Neural cell (in vitro differentiated cells): ENCODE measurements around the gene ASIC5. TPM values are rescaled to one million over a fixed set of nuclear protein-coding genes. Genes with fewer than 3 reads are reported as not detected.

Experiments used
- H2AFZ ChIP-seq: fragments of 200-600, 300-800 bp; sonication (generic), shearing (Covaris generic); 2 replicates; pipeline ENCODE4 v1.6.0; 2014; ENCODE audit warnings: low read depth, mild to moderate bottlenecking, antibody characterized with exemption, low read length, moderate library complexity
- H3F3A ChIP-seq: fragments of 200-600 bp; shearing (Covaris generic); 2 replicates; pipeline ENCODE4 v1.6.1; 2016; ENCODE audit warnings: mild to moderate bottlenecking, moderate library complexity, mixed read lengths, antibody characterized with exemption, low read length; ENCODE audit not compliant: insufficient read depth, poor library complexity, severe bottlenecking
- H3K27ac ChIP-seq: fragments of 200-600, 300-800 bp; sonication (generic), shearing (Covaris generic); 2 replicates; pipeline ENCODE4 v1.5.1; 2014; ENCODE audit warnings: mild to moderate bottlenecking, low read length, moderate library complexity
- H3K27me3 ChIP-seq: fragments of 300-800, 200-600 bp; sonication (generic), shearing (Covaris generic); 2 replicates; pipeline ENCODE4 v1.6.0; 2014; ENCODE audit warnings: mild to moderate bottlenecking, low read depth, low read length, moderate library complexity; ENCODE audit not compliant: insufficient read depth
- H3K36me3 ChIP-seq: fragments of 300-800, 200-600 bp; sonication (generic), shearing (Covaris generic); 2 replicates; pipeline ENCODE4 v1.5.1; 2014; ENCODE audit warnings: mild to moderate bottlenecking, antibody characterized with exemption, low read length, moderate library complexity; ENCODE audit not compliant: insufficient read depth
- H3K4me2 ChIP-seq: fragments of 300-800, 200-600 bp; sonication (generic), shearing (Covaris generic); 2 replicates; pipeline ENCODE4 v1.6.0; 2014; ENCODE audit warnings: mild to moderate bottlenecking, low read length
- H3K4me3 ChIP-seq: fragments of 300-800, 200-600 bp; sonication (generic), shearing (Covaris generic); 2 replicates; pipeline ENCODE4 v1.5.1; 2014; ENCODE audit warnings: mild to moderate bottlenecking, low read length, moderate library complexity
- H3K79me2 ChIP-seq: fragments of 200-600 bp; shearing (Covaris generic); replicated peaks from 2 replicates; pipeline ENCODE4 v1.6.0; 2014; ENCODE audit warnings: mild to moderate bottlenecking, low read length, moderate library complexity; ENCODE audit not compliant: insufficient read depth
- H3K9ac ChIP-seq: fragments of 300-800, 200-600 bp; sonication (generic), shearing (Covaris generic); 2 replicates; pipeline ENCODE4 v1.6.1; 2016; ENCODE audit warnings: mild to moderate bottlenecking, low read length, mixed read lengths
- H3K9me2 ChIP-seq: fragments of 200-600 bp; shearing (Covaris generic); 2 replicates; pipeline ENCODE4 v1.6.1; 2016; ENCODE audit warnings: mild to moderate bottlenecking, low read length, mixed read lengths; ENCODE audit not compliant: insufficient read depth
- H3K9me3 ChIP-seq: fragments of 200-600, 300-800 bp; sonication (generic), shearing (Covaris generic); 2 replicates; pipeline ENCODE4 v1.6.1; 2016; ENCODE audit warnings: mild to moderate bottlenecking, mixed run types, low read length, moderate library complexity, mixed read lengths
- H4K20me1 ChIP-seq: fragments of 200-600 bp; shearing (Covaris generic); 2 replicates; pipeline ENCODE4 v1.6.1; 2016; ENCODE audit warnings: mild to moderate bottlenecking, mixed run types; ENCODE audit not compliant: insufficient read depth
- EP300 ChIP-seq: fragments of 450-650 bp; conservative IDR thresholded peaks from 2 replicates; pipeline ENCODE4 v1.6.1; 2014; ENCODE audit warnings: antibody characterized with exemption, mild to moderate bottlenecking, moderate library complexity; ENCODE audit not compliant: poor library complexity, severe bottlenecking
- EZH2 ChIP-seq: fragments of 200-600, 300-800 bp; shearing (Covaris generic), sonication (generic); IDR thresholded peaks from 2 replicates; pipeline ENCODE4 v1.6.1; 2014; ENCODE audit warnings: antibody characterized with exemption, low read length, borderline replicate concordance, mild to moderate bottlenecking; ENCODE audit not compliant: insufficient read depth, poor library complexity, severe bottlenecking
- MXI1 ChIP-seq: fragments of 450-650 bp; conservative IDR thresholded peaks from 2 replicates; pipeline ENCODE4 v1.6.1; 2014; ENCODE audit warnings: antibody characterized with exemption, mild to moderate bottlenecking; ENCODE audit not compliant: poor library complexity, severe bottlenecking
- POLR2AphosphoS5 ChIP-seq: IDR thresholded peaks from 2 replicates; pipeline ENCODE4 v1.6.1; 2012
- RAD21 ChIP-seq: fragments of 450-650 bp; conservative IDR thresholded peaks from 2 replicates; pipeline ENCODE4 v1.6.1; 2014; ENCODE audit warnings: antibody characterized with exemption, mild to moderate bottlenecking, moderate library complexity
- REST ChIP-seq: IDR thresholded peaks from 2 replicates; pipeline ENCODE4 v1.6.1; 2012; ENCODE audit warnings: borderline replicate concordance
- SMC3 ChIP-seq: fragments of 450-650 bp; conservative IDR thresholded peaks from 2 replicates; pipeline ENCODE4 v1.6.1; 2014; ENCODE audit warnings: antibody characterized with exemption, mild to moderate bottlenecking, moderate library complexity; ENCODE audit not compliant: poor library complexity
- TAF1 ChIP-seq: IDR thresholded peaks from 2 replicates; pipeline ENCODE4 v1.6.1; 2012; ENCODE audit warnings: low read depth
- polyA plus RNA-seq: library from polyadenylated mRNA; depleted of rRNA; stranded (reverse); fragments of >200 nt; gene quantifications from 2 replicates; pipeline ENCODE4 v1.2.3, GENCODE V29; 2014
- TF ChIP-seq, protein P1 (sequence below): fragments of 450-650 bp; IDR thresholded peaks from 2 replicates; pipeline ENCODE4 v1.5.1; 2014; ENCODE audit warnings: antibody characterized with exemption, mild to moderate bottlenecking, moderate library complexity; ENCODE audit not compliant: poor library complexity, severe bottlenecking

The ASIC5 gene
- polyA plus RNA-seq, 1 donor from 2014 or later = not detected

DNA sequence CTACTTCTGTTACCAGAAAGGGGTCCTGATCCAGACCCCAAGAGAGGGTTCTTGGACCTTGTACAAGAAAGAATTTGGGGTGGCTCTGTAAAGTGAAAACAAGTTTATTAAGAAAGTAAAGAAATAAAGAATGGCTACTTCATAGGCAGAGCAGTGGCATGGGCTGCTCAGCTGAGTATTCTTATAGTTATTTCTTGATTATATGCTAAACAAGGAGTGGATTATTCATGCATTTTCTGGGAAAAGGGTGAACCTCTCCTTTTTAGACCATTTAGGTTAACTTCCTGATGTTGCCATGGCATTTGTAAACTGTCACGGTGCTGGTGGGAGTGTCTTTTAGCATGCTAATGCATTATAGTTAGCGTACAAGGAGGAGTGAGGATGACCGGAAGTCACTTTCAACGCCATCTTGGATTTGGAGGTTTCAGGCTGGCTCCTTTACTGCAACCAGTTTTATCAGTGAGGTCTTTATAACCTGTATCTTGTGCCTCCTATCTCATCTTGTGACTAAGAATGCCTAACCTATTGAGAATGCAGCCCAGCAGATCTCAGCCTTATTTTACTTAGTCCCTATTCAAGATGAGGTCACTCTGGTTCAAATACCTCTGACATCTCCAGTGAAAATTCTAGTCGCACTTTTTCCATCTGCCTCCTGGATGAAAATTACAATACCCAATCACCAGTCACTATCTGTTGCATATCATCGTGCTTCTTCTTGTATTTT is 21.9 kb upstream of the ASIC5 start:
- H3K27ac ChIP-seq = no peak overlapping the region
- TF ChIP-seq EZH2 = no peak
- no peak for TF ChIP-seq POLR2AphosphoS5
- TF ChIP-seq MXI1 = no peak
- TF ChIP-seq, protein P1, sequence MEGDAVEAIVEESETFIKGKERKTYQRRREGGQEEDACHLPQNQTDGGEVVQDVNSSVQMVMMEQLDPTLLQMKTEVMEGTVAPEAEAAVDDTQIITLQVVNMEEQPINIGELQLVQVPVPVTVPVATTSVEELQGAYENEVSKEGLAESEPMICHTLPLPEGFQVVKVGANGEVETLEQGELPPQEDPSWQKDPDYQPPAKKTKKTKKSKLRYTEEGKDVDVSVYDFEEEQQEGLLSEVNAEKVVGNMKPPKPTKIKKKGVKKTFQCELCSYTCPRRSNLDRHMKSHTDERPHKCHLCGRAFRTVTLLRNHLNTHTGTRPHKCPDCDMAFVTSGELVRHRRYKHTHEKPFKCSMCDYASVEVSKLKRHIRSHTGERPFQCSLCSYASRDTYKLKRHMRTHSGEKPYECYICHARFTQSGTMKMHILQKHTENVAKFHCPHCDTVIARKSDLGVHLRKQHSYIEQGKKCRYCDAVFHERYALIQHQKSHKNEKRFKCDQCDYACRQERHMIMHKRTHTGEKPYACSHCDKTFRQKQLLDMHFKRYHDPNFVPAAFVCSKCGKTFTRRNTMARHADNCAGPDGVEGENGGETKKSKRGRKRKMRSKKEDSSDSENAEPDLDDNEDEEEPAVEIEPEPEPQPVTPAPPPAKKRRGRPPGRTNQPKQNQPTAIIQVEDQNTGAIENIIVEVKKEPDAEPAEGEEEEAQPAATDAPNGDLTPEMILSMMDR = no peak
- no peak for TF ChIP-seq EP300
- no peak for TF ChIP-seq REST
- TF ChIP-seq SMC3 = no peak
- TF ChIP-seq RAD21 = no peak
- TF ChIP-seq TAF1 = no peak
- no peaks in the 10 kb centered on the region for H3F3A ChIP-seq
- H3K36me3 ChIP-seq = no peaks in the 10 kb centered on the region
- no peaks in the 10 kb centered on the region for H3K79me2 ChIP-seq
- H4K20me1 ChIP-seq = no peaks in the 10 kb centered on the region
- H3K4me3 ChIP-seq = no peak overlapping the region
- H3K9me2 ChIP-seq = no peaks in the 10 kb centered on the region
- H3K27me3 ChIP-seq = no peaks in the 10 kb centered on the region
- no peaks in the 10 kb centered on the region for H3K9me3 ChIP-seq
- H2AFZ ChIP-seq = no peak overlapping the region
- no peak overlapping the region for H3K4me2 ChIP-seq
- H3K9ac ChIP-seq = no peak overlapping the region

GRCh38 chr4:155887045-155887444 is 21.0 kb upstream of the ASIC5 start:
- no peak overlapping the region for H3K4me2 ChIP-seq
- no peak for TF ChIP-seq SMC3
- no peak for TF ChIP-seq TAF1
- TF ChIP-seq, protein P1 = no peak
- no peak for TF ChIP-seq POLR2AphosphoS5
- no peak for TF ChIP-seq MXI1
- TF ChIP-seq EZH2 = no peak
- no peak for TF ChIP-seq EP300
- no peak for TF ChIP-seq REST
- no peak for TF ChIP-seq RAD21

More at GRCh38 chr4:155887045-155887444, 21.0 kb upstream of the ASIC5 start:
- no peaks in the 10 kb centered on the region for H3K27me3 ChIP-seq
- H3K9me3 ChIP-seq = no peaks in the 10 kb centered on the region
- no peaks in the 10 kb centered on the region for H3K36me3 ChIP-seq
- no peaks in the 10 kb centered on the region for H4K20me1 ChIP-seq
- H3F3A ChIP-seq = no peaks in the 10 kb centered on the region
- H3K79me2 ChIP-seq = no peaks in the 10 kb centered on the region
- no peak overlapping the region for H2AFZ ChIP-seq
- H3K27ac ChIP-seq = no peak overlapping the region
- no peaks in the 10 kb centered on the region for H3K9me2 ChIP-seq
- H3K9ac ChIP-seq = no peak overlapping the region
- no peak overlapping the region for H3K4me3 ChIP-seq
